NCI-H2107 (cell line): ENCODE measurements around the gene MEF2A.

Experiments
- DNase-seq: peaks from one replicate; lab custom pipeline; 2025; lab: John Stamatoyannopoulos, UW

Gene MEF2A

DNA sequence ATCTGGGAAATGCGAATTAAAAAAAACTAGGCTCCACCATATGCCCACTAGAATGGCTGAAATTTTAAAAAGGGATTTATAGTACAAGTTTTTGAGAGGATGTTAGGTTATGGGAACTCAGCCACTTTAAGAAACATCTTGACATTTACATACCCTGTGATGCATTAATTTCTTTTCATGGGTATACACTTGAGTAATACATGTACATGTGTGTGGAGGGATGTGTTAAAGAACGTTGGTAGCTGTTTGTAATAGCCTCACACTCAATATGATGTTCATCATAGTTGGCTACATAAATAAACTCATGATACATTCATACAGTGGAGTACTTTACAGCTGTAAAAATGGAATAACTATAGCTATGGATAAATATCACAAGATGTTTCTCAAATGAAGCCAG lies 40.9 kb downstream of the MEF2A start:
- DNase-seq, result no peak

DNA sequence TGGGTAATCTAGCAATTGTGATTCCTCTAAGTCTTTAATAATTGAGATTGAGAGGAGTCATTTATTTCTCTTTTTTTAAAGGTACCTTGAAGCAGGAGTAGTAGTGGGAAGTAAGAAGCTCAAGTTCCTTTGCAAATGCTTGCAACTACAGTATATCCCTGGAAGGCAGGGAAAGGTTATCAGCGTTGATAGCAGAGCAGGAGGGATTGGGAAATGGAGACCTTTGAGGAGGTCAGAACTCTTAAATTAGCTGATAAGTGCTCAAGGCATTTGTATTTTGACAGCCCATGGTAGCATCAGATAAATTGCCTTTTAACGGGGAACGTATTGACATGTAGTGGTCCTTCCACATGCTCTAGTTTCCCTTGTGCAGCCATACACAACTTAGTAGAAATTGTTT lies 47.7 kb downstream of the MEF2A start:
- DNase-seq, result no peak

DNA sequence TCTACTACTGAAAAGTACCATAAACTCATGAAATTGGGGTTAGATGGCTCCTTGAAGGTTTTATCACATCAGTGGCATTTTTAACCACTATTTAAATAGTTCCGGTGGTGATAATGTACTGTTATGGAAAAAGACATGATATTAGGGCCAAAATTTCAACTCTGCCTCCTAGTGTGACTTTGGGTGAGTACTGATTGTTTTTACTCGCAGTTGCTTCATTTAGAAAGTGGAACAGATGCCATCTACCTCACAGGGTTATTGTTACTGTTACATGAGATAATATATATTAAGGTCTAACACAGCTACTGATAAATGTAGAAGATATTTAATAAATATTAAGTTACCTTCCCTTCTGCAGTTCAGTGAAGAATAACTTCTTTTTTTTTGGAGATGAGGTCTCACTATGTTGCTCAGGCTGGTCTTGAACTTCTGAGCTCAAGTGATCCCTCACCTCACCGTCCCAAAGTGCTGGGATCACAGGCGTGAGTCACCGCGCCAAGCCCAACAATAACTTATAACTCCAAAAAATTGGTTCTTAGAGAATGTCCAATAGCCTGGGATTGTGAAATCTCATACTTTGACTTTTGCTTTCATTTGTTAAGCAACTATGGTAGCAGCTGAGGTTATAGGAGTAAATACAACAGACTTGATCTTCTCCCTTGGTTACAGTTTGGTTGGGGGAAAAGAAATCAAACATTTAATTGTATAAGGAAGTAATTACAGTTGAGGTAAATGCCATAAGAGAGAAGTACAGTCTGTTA lies 48.3 kb downstream of the MEF2A start:
- no peak for DNase-seq

DNA sequence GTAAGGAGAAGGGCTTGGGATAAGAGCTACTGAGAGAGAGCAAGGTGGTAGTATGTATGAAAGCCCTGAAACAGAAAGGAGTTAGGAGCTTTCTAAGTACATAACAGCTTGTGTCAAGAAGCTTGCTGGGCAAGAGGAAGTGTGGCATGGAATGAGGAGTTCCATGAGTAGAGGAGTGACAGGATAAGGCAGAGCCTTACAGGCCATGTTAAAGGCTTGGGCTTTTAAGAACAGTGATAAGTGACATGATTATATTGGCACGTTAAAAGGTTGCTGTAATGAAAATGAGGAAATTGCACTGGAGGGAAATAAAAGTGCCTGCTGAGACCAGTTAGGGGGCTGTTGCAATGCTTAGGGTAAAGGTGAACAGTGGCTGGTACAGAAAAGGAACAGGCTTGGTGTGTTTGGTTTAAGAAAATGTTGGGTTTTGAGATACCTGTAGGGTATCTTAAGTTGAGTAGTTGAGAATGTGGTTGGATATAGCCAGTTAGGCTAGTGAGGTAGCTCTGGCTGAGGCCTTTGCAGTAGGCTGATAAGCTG lies 49.0 kb downstream of the MEF2A start:
- no peak for DNase-seq

DNA sequence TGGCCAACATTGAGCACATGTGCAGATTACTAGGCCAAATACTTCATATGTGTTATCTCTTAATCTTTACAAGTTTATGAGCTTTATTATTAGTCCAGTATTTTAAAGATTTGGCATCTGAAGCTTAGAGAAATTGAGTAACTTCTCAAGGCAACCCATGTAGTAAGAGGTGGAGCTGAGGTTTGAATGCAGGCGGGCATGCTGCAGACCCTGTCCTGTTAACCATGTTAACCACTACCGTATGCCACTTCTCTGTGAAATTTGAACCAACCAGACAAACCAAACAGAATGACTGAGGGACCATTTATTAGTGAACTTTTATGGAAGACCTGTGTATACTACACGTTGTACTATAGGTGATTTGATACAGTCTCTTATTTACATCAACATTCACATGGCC lies 49.7 kb downstream of the MEF2A start:
- no peak for DNase-seq

DNA sequence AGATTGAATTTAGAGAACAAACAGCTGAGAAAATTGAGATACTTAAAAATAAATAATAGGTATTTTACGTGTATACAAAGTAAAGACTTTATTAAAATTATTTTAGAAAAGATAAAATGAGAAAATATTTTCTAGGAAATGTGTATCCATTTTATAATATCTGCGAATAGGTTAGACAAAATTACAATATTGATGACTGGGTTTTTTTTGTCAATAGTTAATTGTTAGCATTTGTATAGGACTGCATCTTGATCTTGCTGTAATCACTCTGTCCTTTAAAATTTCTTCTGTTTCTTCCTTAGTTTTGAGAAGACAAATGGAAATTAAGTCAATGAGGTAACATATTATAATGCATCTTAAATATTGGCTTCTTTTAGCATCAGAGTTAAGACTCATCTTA lies 50.3 kb downstream of the MEF2A start:
- no peak for DNase-seq

DNA sequence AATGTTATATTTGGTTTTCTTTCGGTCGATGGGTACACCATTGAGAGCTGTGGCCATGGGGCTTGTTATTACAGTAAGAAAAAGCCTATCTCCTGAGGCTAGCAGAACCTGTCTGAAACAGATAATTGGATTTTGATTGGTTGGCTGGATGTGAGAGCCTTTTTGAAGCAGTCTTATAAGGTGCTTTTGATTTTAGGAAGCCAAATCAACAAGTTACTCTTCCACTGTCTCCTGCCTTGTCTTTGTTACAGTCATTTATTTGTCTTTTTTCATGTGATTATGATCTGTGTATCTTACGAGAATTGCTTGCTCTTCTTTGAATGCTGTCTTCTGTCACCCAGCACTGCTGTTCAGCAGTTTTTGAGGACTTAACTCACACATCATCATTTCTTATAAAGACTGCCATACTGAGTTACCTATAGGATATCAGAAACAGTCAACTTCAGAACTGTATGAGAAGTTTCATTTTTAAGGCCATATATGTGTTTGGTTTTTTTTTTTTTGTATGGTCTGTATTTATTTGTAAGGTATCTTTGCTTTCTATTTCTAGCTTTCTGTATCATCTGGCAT lies 51.1 kb downstream of the MEF2A start:
- no peak for DNase-seq

DNA sequence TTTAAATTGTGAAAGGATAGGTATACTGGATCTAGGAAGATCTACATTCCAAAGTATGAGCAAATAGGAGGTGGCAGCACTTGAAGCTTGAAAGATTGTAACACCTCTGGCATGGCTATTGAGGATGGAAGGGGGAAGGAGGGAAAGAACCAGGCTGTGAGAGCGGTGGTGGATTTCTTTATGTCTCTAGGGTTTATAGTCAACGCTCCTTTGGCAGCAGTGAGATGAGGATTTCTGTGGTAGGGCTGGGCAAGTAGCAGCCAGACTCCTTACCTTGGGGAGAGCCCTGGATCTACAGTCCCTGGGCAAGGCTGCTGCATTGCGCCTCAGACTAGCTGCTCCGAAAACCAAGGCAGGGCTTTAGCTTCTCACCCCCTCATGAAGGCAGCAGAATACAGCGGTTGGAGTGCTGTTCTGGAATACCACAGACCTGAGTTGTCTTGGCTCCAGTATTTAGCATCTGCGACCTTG lies 53.2 kb downstream of the MEF2A start:
- no peak for DNase-seq

DNA sequence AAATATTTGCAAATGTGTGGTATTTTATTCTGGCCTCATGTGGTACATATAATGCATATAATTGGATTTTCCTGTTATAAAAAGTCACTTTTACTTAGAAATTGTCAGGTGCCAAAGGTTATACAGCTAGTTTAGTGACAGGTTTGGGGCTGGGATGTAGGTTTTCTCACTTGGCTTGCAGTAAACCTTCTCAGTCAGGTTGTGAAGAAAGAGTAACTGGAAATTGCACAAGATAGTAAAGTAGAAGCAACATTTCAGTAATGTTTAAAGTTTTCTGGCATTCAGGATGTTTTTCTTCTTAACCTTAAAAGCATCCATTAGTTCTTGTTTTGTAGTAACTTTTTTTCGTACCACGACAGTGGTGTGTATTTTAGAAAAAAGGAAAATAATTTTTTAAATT lies 53.9 kb downstream of the MEF2A start:
- no peak for DNase-seq

DNA sequence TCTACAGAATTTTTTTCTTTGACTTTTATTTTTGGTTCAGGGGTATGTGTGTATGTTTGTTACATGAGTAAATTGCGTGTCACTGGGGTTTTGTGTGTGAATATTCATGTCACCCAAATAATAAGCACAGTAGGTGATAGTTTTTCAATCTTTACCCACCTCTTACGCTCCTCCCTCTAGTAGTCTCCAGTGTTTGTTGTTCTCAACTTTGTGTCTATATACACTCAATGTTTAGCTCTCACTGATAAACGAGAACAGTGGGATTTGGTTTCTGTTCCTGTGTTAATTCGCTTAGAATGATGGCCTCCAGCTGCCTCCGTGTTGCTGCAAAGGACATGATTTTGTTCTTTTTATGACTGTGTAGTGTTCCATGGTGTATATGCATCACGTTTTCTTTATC lies 54.4 kb downstream of the MEF2A start:
- no peak for DNase-seq

DNA sequence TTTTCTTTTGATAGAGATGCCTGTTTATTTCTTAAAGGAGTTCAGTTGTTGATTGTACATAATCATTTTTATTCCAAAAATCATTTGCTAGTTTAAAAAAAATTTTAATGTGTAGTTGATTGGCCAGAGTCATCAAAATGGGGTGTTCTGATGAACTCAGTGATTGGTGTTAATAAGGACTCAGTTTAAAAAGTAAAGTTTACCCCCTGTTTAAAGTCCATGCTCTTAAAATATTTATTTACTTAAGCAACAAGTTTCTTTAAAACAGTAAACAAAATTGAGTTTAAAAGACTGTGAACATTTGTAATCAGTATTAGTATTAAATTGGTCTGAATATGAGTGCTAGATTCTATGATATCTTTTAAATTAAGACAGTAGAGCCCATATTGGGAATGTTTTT lies 56.0 kb downstream of the MEF2A start:
- no peak for DNase-seq

DNA sequence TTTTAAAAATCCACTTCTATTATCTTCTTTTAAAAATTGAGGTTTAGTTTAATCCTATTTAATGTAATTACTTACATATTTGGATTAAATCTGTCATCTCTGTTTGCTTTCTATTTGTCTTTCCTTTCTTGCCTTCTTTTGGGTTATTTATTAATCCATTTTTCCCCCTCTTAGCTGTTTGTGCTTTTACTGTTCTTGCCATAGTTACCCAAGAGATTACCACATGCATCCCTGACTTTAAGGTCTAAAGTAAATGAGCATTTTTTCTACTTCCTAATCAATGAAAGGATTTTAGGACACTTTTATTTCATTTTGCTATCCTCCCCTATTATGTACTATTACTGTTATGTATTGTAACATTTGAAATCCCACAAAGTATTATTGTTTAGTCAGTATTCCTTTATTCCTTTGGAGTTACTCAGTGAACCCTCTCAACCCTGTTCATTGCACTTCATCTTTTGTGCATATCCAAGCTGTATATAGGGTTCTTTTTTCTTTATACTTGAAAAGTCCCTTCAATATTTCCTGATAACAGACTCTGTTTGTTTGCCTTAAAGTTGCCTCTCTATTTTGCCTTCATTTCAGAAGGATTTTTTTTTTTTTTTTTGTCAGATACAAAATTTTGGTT lies 62.7 kb downstream of the MEF2A start:
- DNase-seq, result no peak

DNA sequence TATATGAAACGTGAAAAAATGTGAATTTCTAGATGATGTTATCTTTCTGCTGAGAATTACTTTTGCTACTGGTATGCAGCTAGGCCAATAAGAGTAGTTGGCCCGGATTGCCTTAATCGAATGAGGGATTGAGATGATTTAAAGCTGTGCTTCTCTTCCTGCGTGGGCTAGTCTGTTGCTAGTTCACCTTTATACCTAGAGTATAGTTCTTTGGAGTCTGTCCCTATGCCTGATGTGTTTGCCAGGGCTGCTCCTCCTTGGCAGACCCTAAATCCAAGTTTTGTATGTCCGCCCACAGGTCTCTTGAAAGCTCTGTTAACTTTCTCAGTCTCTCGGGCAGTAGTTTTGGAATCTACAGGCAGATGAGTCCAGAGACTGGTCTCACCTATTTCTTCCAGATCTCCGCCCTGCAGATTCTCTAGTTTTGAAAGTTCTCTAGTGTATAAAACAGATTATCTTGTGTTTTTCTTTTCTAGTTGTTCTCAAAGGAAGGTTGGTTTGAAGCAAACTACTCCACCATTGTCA lies 64.9 kb downstream of the MEF2A start:
- DNase-seq, result no peak

DNA sequence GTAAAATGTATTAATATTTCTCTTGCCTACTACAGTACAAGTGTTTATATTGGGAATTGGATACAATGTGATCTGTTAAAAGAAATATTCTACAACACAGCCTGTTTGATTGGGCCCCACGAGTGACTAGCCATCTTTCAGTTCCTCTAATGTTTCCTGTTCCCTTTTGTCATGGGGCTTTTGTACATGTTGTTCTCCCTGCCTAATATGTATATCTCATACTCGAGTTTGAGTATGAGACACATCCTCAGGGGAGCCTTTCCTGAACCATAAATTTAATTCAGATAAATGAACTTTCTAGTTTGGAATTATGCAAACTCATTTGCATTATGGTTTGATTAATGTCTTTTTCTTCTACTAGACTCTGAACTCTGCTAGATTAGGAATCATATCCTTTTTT lies 65.5 kb downstream of the MEF2A start:
- no peak for DNase-seq

DNA sequence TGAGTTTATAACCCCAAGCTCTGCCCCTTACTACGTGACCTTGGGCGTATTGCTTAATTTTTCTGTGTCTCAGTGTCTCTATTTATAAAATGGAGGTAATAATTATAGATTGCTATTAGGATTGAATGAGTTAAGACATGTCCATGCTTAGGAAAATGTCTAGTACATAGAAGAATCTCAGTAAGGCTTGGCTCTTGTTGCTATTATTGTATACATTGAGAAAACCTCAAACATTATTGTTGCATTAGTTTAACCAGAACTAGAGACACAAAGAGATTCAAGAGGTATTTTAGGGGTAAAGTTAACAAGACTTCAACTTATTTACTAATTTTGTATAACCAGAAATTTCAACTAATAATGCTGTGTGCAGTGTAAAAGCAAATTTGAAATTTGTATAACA lies 66.7 kb downstream of the MEF2A start:
- no peak for DNase-seq

DNA sequence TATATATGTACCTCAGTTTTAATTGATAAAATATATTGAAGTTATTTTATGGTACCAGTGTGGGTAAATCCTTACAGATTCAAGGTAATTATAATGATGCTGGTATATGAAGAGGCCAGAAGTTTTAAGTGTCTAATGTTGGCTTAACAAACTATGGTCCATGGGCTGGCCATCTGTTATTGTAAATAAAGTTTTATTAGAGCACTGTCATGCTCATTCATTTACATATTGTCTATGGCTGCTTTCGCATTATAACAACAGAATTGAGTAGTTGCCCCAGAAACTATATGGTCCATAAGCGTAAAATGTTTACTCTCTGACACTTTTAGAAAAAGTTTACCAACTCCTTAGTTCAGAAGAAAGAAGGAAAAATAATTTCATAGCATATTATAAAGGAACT lies 67.9 kb downstream of the MEF2A start:
- no peak for DNase-seq

DNA sequence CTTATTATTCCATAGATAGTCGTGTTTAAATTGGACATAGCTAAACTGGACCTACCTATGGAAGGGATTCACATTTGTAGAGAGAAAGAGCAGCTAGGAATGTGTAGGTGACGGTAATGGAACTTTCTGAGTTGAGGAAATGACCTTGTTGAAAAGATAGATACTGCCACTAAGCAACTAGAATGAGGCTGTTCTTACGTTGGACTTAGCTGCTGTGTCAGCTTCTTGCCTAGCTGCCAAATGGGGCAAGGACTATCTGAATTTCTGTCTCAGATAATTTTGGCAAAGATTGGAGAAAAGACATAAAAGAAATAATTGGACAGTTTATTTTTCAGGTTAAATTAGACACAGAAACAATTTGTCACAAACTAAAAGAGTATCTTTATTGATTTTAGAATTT lies 68.8 kb downstream of the MEF2A start:
- DNase-seq, result no peak

DNA sequence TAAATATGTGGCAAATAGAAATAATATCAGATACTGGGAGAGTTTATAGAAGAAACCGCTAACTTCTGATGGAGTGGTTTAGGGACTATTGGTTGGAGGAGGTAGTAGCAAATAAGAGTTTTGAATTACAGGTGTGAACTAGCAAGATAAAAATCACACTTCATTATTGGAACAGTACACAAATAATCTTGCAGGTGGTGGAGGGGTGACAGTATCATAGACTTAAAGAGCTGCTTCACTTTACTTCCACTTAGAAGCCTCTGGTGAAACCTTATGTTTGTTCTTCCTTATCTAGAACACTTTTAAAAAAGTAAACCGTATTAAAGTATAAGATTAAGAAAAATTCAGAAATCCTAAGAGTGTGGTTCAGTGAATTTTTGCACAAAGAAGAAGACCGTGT lies 69.4 kb downstream of the MEF2A start:
- no peak for DNase-seq

DNA sequence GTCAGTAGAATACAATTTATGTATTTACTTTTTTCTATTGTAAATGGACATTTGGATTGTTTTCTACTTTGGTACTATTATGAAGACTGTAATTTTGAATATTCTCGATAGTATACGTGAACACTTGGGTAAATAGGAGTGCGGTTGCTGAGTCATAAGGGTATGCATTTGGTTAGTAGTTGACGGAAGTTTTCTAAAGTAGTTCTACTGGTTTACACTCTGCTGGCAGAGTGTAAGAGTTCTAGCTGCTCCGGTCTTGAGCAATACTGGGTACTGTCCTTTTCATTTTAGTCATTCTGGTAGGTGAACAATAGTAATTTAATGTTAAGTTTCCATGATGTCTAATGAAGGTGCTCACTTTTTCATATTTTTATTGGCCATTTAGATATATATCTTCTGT lies 70.0 kb downstream of the MEF2A start:
- DNase-seq, result no peak

DNA sequence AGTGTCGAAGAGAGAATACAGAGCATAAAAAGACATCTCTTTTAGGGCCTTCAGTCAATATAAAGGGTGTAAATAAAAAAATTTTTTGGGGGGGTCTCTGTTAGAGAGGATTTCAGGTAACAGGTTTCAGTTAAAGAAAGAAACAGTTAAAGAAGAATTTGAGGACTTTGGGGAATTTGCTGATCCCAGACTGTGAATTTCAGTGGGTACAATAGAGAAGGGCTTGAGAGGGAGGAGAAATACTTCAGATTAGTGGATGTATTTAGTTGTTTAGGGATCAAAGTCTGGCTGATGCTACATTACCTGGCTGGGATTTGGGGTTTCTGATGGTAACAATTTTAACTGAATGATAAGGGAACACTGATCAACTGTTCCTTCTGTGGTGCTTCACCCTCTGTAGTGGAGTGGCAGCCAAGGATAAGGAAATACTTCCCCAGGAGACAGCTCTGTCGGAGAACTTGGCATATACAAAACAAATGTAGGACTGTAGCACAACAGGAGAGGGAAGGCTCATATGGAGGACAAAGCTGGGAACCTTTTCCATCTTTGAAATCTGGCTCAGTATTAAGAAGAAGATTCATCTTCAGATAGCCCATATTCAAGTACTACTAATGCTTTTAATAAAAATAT lies 79.2 kb downstream of the MEF2A start:
- DNase-seq, result no peak

DNA sequence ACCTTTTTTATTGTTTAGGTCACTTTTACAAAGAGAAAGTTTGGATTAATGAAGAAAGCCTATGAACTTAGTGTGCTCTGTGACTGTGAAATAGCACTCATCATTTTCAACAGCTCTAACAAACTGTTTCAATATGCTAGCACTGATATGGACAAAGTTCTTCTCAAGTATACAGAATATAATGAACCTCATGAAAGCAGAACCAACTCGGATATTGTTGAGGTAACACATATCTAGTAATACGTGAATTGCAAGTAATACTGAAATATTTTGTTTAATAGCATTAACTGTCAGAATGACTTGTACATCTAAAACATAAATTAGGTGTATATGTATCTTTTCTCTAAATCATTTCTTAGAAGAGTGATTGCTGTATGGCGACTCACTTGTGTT lies 79.8 kb downstream of the MEF2A start:
- DNase-seq, result no peak

DNA sequence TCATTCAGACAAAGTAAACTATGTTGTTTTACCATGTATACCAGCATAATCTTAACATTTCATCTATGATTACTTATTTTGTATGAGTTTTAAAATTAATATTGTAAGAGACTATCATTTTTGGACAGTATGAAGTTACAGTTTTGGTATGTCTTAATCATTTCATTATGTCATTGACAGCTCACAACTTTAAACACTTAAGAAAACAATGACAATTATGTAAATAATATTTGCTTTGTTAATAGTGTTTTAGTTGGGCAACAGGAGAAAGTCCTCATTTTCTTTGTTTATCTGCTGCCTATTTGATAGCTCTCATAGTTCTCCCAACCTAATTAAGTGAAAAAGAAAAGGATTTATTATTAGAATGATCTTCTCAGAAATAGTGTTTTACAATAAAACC lies 80.2 kb downstream of the MEF2A start:
- no peak for DNase-seq
